SU-DHL-6 (cell line): ENCODE results near the gene FRMPD1.

Source experiments
- CTCF ChIP-seq: fragments of 200-600 bp; sonication (generic); IDR thresholded peaks from one replicate; pipeline ENCODE4 v1.5.1; 2017; ENCODE audit warnings: antibody characterized with exemption, mild to moderate bottlenecking, low read length, moderate library complexity; ENCODE audit not compliant: insufficient read depth, poor library complexity, severe bottlenecking
- EZH2phosphoT487 ChIP-seq: fragments of 200-600 bp; sonication (generic), shearing (Covaris generic); conservative IDR thresholded peaks from 2 replicates; pipeline ENCODE4 v1.6.1; 2018; ENCODE audit warnings: mild to moderate bottlenecking, antibody characterized with exemption, low read length, moderate library complexity, mixed read lengths

GRCh38 chr9:37639109-37639762 is 11.5 kb upstream of the FRMPD1 start:
- TF ChIP-seq CTCF (no peak), EZH2phosphoT487 (no peak)
